BE2C (cell line): ENCODE measurements around the gene PPFIA3.
"Not testable (repeated sequence)": the region's sequence is repeated elsewhere in the genome, so short reads cannot be mapped to it uniquely, and the experiment has no call there.

Source experiments
- DNase-seq: peaks from one replicate; pipeline ENCODE4 v3.0.0-alpha.2; 2020
- H3K27me3 ChIP-seq: fragments of 250-450 bp; sonication (Bioruptor Pico); 2 replicates; pipeline ENCODE4 v1.5.1; 2020; ENCODE audit warnings: mild to moderate bottlenecking
- H3K36me3 ChIP-seq: fragments of 250-450 bp; sonication (Bioruptor Pico); 2 replicates; pipeline ENCODE4 v1.5.1; 2020; ENCODE audit warnings: mild to moderate bottlenecking
- H3K4me1 ChIP-seq: fragments of 250-450 bp; sonication (Bioruptor Pico); 2 replicates; pipeline ENCODE4 v1.5.1; 2020
- H3K4me3 ChIP-seq: 2 replicates; pipeline ENCODE4 v1.5.1; 2011; ENCODE audit warnings: low read depth, low read length
- H3K9me3 ChIP-seq: fragments of 250-450 bp; sonication (Bioruptor Pico); 2 replicates; pipeline ENCODE4 v1.5.1; 2020
- TF ChIP-seq, protein P1 (sequence below): IDR thresholded peaks from 2 replicates; pipeline ENCODE4 v1.5.1; 2012; ENCODE audit warnings: mild to moderate bottlenecking, low read depth, low read length

PPFIA3 gene

DNA sequence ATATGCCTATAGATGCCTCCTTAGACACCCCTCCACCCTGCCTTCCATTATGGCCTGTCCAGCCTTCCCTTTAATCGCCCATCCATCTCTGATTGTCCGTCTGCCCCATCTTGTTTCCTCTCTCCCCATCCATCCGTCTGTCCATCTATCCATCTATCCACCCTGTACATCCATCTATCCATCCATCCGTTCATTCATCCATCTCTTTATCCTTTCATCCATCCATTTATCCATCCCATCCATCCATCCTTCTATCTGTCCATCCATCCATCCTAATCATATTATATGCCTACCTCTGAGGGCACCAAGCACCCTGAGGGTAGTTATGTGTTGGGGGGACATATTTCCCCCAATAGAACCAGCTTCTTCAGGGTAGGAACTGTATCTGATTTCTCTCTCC lies 61.3 kb downstream of the PPFIA3 start:
- Histone ChIP-seq H3K27me3 (no peaks in the 10 kb centered on the region), H3K4me1 (no peaks in the 10 kb centered on the region), H3K4me3 (no peak overlapping the region), H3K36me3 (no peaks in the 10 kb centered on the region), H3K9me3 (no peaks in the 10 kb centered on the region)
- no peak for DNase-seq
- TF ChIP-seq, protein P1, sequence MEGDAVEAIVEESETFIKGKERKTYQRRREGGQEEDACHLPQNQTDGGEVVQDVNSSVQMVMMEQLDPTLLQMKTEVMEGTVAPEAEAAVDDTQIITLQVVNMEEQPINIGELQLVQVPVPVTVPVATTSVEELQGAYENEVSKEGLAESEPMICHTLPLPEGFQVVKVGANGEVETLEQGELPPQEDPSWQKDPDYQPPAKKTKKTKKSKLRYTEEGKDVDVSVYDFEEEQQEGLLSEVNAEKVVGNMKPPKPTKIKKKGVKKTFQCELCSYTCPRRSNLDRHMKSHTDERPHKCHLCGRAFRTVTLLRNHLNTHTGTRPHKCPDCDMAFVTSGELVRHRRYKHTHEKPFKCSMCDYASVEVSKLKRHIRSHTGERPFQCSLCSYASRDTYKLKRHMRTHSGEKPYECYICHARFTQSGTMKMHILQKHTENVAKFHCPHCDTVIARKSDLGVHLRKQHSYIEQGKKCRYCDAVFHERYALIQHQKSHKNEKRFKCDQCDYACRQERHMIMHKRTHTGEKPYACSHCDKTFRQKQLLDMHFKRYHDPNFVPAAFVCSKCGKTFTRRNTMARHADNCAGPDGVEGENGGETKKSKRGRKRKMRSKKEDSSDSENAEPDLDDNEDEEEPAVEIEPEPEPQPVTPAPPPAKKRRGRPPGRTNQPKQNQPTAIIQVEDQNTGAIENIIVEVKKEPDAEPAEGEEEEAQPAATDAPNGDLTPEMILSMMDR: no peak

GRCh38 chr19:49182010-49182847 lies 62.9 kb downstream of the PPFIA3 start:
- not testable (repeated sequence) for H3K4me3 ChIP-seq, H3K36me3 ChIP-seq, H3K9me3 ChIP-seq, DNase-seq, H3K27me3 ChIP-seq, H3K4me1 ChIP-seq

GRCh38 chr19:49182848-49183375 lies 63.6 kb downstream of the PPFIA3 start:
- DNase-seq: no peak
- H3K4me1 ChIP-seq: no peaks in the 10 kb centered on the region
- TF ChIP-seq, protein P1: no peak
- H3K9me3 ChIP-seq: no peaks in the 10 kb centered on the region
- H3K4me3 ChIP-seq: no peak overlapping the region
- no peaks in the 10 kb centered on the region for H3K36me3 ChIP-seq
- H3K27me3 ChIP-seq: no peaks in the 10 kb centered on the region

- TF ChIP-seq, protein P1: no peak
- Histone ChIP-seq H3K9me3 (no peaks in the 10 kb centered on the region), H3K4me1 (no peaks in the 10 kb centered on the region), H3K36me3 (no peaks in the 10 kb centered on the region), H3K4me3 (no peak overlapping the region), H3K27me3 (no peaks in the 10 kb centered on the region)
- no peak for DNase-seq
Measured at GRCh38 chr19:49186108-49186507, 66.8 kb downstream of the PPFIA3 start.

DNA sequence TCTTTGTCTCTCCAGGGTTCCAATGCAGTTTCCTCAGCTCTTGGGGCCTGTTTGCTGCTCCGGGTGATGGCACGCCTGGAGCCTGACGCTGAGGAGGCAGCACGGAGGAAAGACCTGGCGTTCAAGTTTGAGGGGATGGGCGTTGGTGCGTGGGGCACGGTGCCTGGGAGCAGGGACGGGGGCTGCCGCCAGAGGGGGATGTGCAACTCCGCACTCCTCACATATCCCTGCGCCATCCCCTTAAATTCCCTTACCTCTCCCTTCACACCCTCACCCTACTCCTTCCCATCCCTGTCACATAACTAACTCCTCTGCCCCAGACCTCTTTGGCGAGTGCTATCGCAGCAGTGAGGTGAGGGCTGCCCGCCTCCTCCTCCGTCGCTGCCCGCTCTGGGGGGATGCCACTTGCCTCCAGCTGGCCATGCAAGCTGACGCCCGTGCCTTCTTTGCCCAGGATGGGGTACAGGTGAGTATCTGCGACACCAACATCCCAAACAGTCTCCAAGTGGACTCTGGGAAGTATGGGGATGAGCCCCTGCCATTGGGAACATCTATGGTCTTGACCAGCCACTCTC lies 69.4 kb downstream of the PPFIA3 start:
- DNase-seq: no peak
- TF ChIP-seq, protein P1: no peak
- H3K27me3 ChIP-seq: no peaks in the 10 kb centered on the region
- H3K36me3 ChIP-seq: no peaks in the 10 kb centered on the region
- H3K9me3 ChIP-seq: no peaks in the 10 kb centered on the region
- no peaks in the 10 kb centered on the region for H3K4me1 ChIP-seq
- no peak overlapping the region for H3K4me3 ChIP-seq

- H3K27me3 ChIP-seq: no peaks in the 10 kb centered on the region
- no peak overlapping the region for H3K4me3 ChIP-seq
- TF ChIP-seq, protein P1: no peak
- H3K9me3 ChIP-seq: no peaks in the 10 kb centered on the region
- no peaks in the 10 kb centered on the region for H3K36me3 ChIP-seq
- no peaks in the 10 kb centered on the region for H3K4me1 ChIP-seq
- DNase-seq: no peak
Measured at GRCh38 chr19:49189259-49189658, 69.9 kb downstream of the PPFIA3 start.
